ENCODE data around the gene RAX2. TPM values are rescaled to one million over a fixed set of nuclear protein-coding genes. Genes with fewer than 3 reads are reported as not detected.
A peak's percentile ranks its signal among the peaks of the same experiment; 100 is the strongest.

RAX2 gene
- total and polyA plus RNA-seq, 10 of the 15 experiments (the other 5 are each of a cell fraction or from before 2014, with no cell fraction given) = not detected

- TF ChIP-seq USF1 (IDR thresholded peaks at IDR 0.05; ENCODE audit: borderline replicate concordance, extremely low read length, insufficient read depth, low read depth, low read length) (no peak), TCF7 (IDR thresholded peaks at IDR 0.05; ENCODE audit: borderline replicate concordance) (no peak), TAF1 (IDR thresholded peaks at IDR 0.05; ENCODE audit: borderline replicate concordance, low read depth, low read length) (peak; percentile 83), NR2C1 (IDR thresholded peaks at IDR 0.05) (peak; percentile 77), PAX5 (IDR thresholded peaks at IDR 0.05; ENCODE audit: borderline replicate concordance, low read depth, low read length) (no peak), NKRF (conservative IDR thresholded peaks at IDR 0.05) (peak; percentile 51), NFYB (IDR thresholded peaks at IDR 0.05; ENCODE audit: insufficient read depth, low read depth, low read length) (no peak), SPI1 (IDR thresholded peaks at IDR 0.05; ENCODE audit: borderline replicate concordance, insufficient read depth, low read depth, low read length) (peak; percentile 8; the same call in 1 of the 2 replicates), STAT1 (conservative IDR thresholded peaks at IDR 0.05) (peak; percentile 98), IRF4 (IDR thresholded peaks at IDR 0.05; ENCODE audit: low read depth, low read length) (0 out of 2 replicates have a peak, but pooled peaks have one; percentile 8), ASH2L (IDR thresholded peaks at IDR 0.05; ENCODE audit: borderline replicate concordance, low read depth) (no peak), CEBPZ (IDR thresholded peaks at IDR 0.05; ENCODE audit: low read depth, low read length) (no peak)
- TF ChIP-seq, protein P1, sequence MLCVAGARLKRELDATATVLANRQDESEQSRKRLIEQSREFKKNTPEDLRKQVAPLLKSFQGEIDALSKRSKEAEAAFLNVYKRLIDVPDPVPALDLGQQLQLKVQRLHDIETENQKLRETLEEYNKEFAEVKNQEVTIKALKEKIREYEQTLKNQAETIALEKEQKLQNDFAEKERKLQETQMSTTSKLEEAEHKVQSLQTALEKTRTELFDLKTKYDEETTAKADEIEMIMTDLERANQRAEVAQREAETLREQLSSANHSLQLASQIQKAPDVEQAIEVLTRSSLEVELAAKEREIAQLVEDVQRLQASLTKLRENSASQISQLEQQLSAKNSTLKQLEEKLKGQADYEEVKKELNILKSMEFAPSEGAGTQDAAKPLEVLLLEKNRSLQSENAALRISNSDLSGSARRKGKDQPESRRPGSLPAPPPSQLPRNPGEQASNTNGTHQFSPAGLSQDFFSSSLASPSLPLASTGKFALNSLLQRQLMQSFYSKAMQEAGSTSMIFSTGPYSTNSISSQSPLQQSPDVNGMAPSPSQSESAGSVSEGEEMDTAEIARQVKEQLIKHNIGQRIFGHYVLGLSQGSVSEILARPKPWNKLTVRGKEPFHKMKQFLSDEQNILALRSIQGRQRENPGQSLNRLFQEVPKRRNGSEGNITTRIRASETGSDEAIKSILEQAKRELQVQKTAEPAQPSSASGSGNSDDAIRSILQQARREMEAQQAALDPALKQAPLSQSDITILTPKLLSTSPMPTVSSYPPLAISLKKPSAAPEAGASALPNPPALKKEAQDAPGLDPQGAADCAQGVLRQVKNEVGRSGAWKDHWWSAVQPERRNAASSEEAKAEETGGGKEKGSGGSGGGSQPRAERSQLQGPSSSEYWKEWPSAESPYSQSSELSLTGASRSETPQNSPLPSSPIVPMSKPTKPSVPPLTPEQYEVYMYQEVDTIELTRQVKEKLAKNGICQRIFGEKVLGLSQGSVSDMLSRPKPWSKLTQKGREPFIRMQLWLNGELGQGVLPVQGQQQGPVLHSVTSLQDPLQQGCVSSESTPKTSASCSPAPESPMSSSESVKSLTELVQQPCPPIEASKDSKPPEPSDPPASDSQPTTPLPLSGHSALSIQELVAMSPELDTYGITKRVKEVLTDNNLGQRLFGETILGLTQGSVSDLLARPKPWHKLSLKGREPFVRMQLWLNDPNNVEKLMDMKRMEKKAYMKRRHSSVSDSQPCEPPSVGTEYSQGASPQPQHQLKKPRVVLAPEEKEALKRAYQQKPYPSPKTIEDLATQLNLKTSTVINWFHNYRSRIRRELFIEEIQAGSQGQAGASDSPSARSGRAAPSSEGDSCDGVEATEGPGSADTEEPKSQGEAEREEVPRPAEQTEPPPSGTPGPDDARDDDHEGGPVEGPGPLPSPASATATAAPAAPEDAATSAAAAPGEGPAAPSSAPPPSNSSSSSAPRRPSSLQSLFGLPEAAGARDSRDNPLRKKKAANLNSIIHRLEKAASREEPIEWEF (IDR thresholded peaks at IDR 0.05; ENCODE audit: insufficient replicate concordance, low read depth, low read length) = no peak
- TF ChIP-seq, protein P2, sequence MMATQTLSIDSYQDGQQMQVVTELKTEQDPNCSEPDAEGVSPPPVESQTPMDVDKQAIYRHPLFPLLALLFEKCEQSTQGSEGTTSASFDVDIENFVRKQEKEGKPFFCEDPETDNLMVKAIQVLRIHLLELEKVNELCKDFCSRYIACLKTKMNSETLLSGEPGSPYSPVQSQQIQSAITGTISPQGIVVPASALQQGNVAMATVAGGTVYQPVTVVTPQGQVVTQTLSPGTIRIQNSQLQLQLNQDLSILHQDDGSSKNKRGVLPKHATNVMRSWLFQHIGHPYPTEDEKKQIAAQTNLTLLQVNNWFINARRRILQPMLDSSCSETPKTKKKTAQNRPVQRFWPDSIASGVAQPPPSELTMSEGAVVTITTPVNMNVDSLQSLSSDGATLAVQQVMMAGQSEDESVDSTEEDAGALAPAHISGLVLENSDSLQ (IDR thresholded peaks at IDR 0.05) = peak; percentile 69
These were observed 9.2 kb downstream of the RAX2 start, which contains the start of gene MRPL54 (continued) for GRCh38 chr19:3762501-3763459.
